IMR-90 (cell line): ENCODE measurements around the gene REN. TPM values are rescaled to one million over a fixed set of nuclear protein-coding genes. Genes with fewer than 3 reads are reported as not detected.

ENCODE experiments used
- ATAC-seq: fragments of 200-7000 bp; cut with Tn5 transposase; 2 replicates; pipeline ENCODE4 v1.9.1; 2020; ENCODE audit warnings: low read depth, mild to moderate bottlenecking, moderate library complexity
- BruUV-seq: library from RNA; stranded (reverse); fragments of 400-500 nt; replicated peaks from 2 replicates; lab custom pipeline; 2021; lab: Mats Ljungman, UMichigan
- CTCF ChIA-PET: fragments of 300-600 bp; formaldehyde crosslinking; extraction: SDS; loops from one replicate; lab custom pipeline; 2021; ENCODE audit warnings: antibody characterized with exemption; lab: Yijun Ruan, JAX
- POLR2A ChIA-PET: fragments of 300-600 bp; sonication (Branson Sonifier 250); formaldehyde crosslinking; loops from one replicate; lab custom pipeline; 2022; ENCODE audit warnings: antibody characterized with exemption; ENCODE audit not compliant: unreplicated experiment; lab: Charles Lee
- DNase-seq: peaks from one replicate; pipeline ENCODE4 v3.0.0; 2013
- H2AFZ ChIP-seq: replicated peaks from 2 replicates; pipeline ENCODE3; 2013; ENCODE audit warnings: low read length, mild to moderate bottlenecking; ENCODE audit not compliant: poor library complexity
- H2AK5ac ChIP-seq: 2 replicates; pipeline ENCODE4 v1.6.1; 2013; ENCODE audit warnings: low read depth, low read length, inconsistent platforms
- H2AK9ac ChIP-seq: replicated peaks from 2 replicates; pipeline ENCODE3; 2013; ENCODE audit warnings: mild to moderate bottlenecking, low read depth, low read length, moderate library complexity; ENCODE audit not compliant: poor library complexity
- H2BK120ac ChIP-seq: 2 replicates; pipeline ENCODE4 v1.6.1; 2013; ENCODE audit warnings: low read depth, low read length, inconsistent platforms
- H2BK15ac ChIP-seq: 3 replicates; pipeline ENCODE4 v1.6.1; 2013; ENCODE audit warnings: low read depth, low read length, inconsistent platforms
- H2BK20ac ChIP-seq: 2 replicates; pipeline ENCODE4 v1.6.1; 2013; ENCODE audit warnings: low read depth, mild to moderate bottlenecking, inconsistent platforms, low read length, moderate library complexity
- H2BK5ac ChIP-seq: 2 replicates; pipeline ENCODE4 v1.6.1; 2013; ENCODE audit warnings: mild to moderate bottlenecking, low read depth, low read length, inconsistent platforms; ENCODE audit not compliant: poor library complexity, severe bottlenecking
- H3K14ac ChIP-seq: replicated peaks from 2 replicates; pipeline ENCODE4 v1.6.1; 2013; ENCODE audit warnings: low read depth, low read length, inconsistent platforms
- H3K18ac ChIP-seq: 2 replicates; pipeline ENCODE4 v1.6.1; 2013; ENCODE audit warnings: low read depth, low read length, control low read depth
- H3K23ac ChIP-seq: 2 replicates; pipeline ENCODE4 v1.6.1; 2013; ENCODE audit warnings: low read depth, low read length, inconsistent platforms
- H3K27ac ChIP-seq: 2 replicates; pipeline ENCODE4 v1.5.1; 2013; ENCODE audit warnings: mild to moderate bottlenecking, control low read depth, low read length; ENCODE audit not compliant: insufficient read depth
- H3K27me3 ChIP-seq: 2 replicates; pipeline ENCODE4 v1.6.1; 2013; ENCODE audit warnings: low read length; ENCODE audit not compliant: control insufficient read depth, insufficient read depth
- H3K36me3 ChIP-seq: 2 replicates; pipeline ENCODE4 v1.6.1; 2013; ENCODE audit warnings: low read length, mixed read lengths; ENCODE audit not compliant: control insufficient read depth, insufficient read depth
- H3K4ac ChIP-seq: 2 replicates; pipeline ENCODE4 v1.6.1; 2013; ENCODE audit warnings: low read depth, low read length, inconsistent platforms
- H3K4me1 ChIP-seq: 2 replicates; pipeline ENCODE4 v1.6.1; 2013; ENCODE audit warnings: low read length, mixed read lengths; ENCODE audit not compliant: control insufficient read depth, insufficient read depth
- H3K4me2 ChIP-seq: 2 replicates; pipeline ENCODE4 v1.6.1; 2013; ENCODE audit warnings: low read depth, mild to moderate bottlenecking, control low read depth, low read length, moderate library complexity
- H3K4me3 ChIP-seq: 2 replicates; pipeline ENCODE4 v1.5.1; 2013; ENCODE audit warnings: low read depth, mild to moderate bottlenecking, control low read depth, low read length, moderate library complexity; ENCODE audit not compliant: insufficient read depth
- H3K56ac ChIP-seq: 2 replicates; pipeline ENCODE4 v1.6.1; 2013; ENCODE audit warnings: low read length, inconsistent platforms; ENCODE audit not compliant: insufficient read depth; ENCODE audit errors: extremely low read depth
- H3K79me1 ChIP-seq, 2 experiments: 2 replicates each; pipeline ENCODE4 v1.6.1; 2013; ENCODE audit warnings: low read length in 2 of 2, inconsistent platforms in 1 of 2, low read depth in 1 of 2
- H3K9ac ChIP-seq: 2 replicates; pipeline ENCODE4 v1.6.1; 2013; ENCODE audit warnings: low read depth, low read length, control low read depth
- H3K9me1 ChIP-seq: 2 replicates; pipeline ENCODE4 v1.6.1; 2013; ENCODE audit warnings: low read length, inconsistent platforms; ENCODE audit not compliant: insufficient read depth
- H3K9me3 ChIP-seq: 2 replicates; pipeline ENCODE4 v1.6.1; 2013; ENCODE audit warnings: low read length; ENCODE audit not compliant: control insufficient read depth, insufficient read depth
- H4K20me1 ChIP-seq: 2 replicates; pipeline ENCODE4 v1.6.1; 2013; ENCODE audit warnings: low read length, inconsistent platforms; ENCODE audit not compliant: insufficient read depth
- H4K5ac ChIP-seq: 2 replicates; pipeline ENCODE4 v1.6.1; 2013; ENCODE audit warnings: mild to moderate bottlenecking, low read depth, low read length, control low read depth
- H4K8ac ChIP-seq, 2 experiments: 2 replicates each; pipeline ENCODE4 v1.6.1; 2013; ENCODE audit warnings: low read depth in 2 of 2, low read length in 2 of 2, control low read depth in 1 of 2, inconsistent platforms in 1 of 2
- H4K91ac ChIP-seq: 2 replicates; pipeline ENCODE4 v1.6.1; 2013; ENCODE audit warnings: low read depth, low read length, inconsistent platforms; ENCODE audit not compliant: insufficient read depth
- BHLHE40 ChIP-seq: fragments of 150-350 bp; IDR thresholded peaks from 2 replicates; pipeline ENCODE4 v1.6.1; 2016; ENCODE audit warnings: mild to moderate bottlenecking, low read depth, low read length
- CEBPB ChIP-seq: IDR thresholded peaks from 2 replicates; pipeline ENCODE4 v1.6.1; 2012; ENCODE audit warnings: low read depth, low read length, improper control_type of control experiment
- CHD1 ChIP-seq: IDR thresholded peaks from 2 replicates; pipeline ENCODE4 v1.6.1; 2012; ENCODE audit warnings: low read depth, low read length, improper control_type of control experiment
- CTCF ChIP-seq: conservative IDR thresholded peaks from 2 replicates; pipeline ENCODE4 v1.5.1; 2012; ENCODE audit warnings: mild to moderate bottlenecking, low read depth, low read length, improper control_type of control experiment
- FOS ChIP-seq: fragments of 150-350 bp; IDR thresholded peaks from 2 replicates; pipeline ENCODE4 v1.6.1; 2016; ENCODE audit warnings: low read depth, low read length
- MAFK ChIP-seq: IDR thresholded peaks from 2 replicates; pipeline ENCODE4 v1.6.1; 2012; ENCODE audit warnings: low read depth, low read length, improper control_type of control experiment
- MAZ ChIP-seq: IDR thresholded peaks from 2 replicates; pipeline ENCODE4 v1.6.1; 2012; ENCODE audit warnings: low read depth, mild to moderate bottlenecking, low read length, improper control_type of control experiment, moderate library complexity, borderline replicate concordance
- MXI1 ChIP-seq: IDR thresholded peaks from 2 replicates; pipeline ENCODE4 v1.6.1; 2012; ENCODE audit warnings: low read depth, mild to moderate bottlenecking, low read length, moderate library complexity, borderline replicate concordance
- NFE2L2 ChIP-seq: fragments of 150-350 bp; IDR thresholded peaks from 2 replicates; pipeline ENCODE4 v1.6.1; 2016; ENCODE audit warnings: low read depth, mild to moderate bottlenecking, low read length
- POLR2A ChIP-seq: IDR thresholded peaks from 2 replicates; pipeline ENCODE4 v1.6.1; 2012; ENCODE audit warnings: mild to moderate bottlenecking, low read depth, low read length
- RAD21 ChIP-seq: IDR thresholded peaks from 2 replicates; pipeline ENCODE4 v1.6.1; 2012; ENCODE audit warnings: low read length, improper control_type of control experiment
- RCOR1 ChIP-seq: IDR thresholded peaks from 2 replicates; pipeline ENCODE4 v1.6.1; 2012; ENCODE audit warnings: mild to moderate bottlenecking, low read length, improper control_type of control experiment; ENCODE audit not compliant: insufficient replicate concordance
- RFX5 ChIP-seq: IDR thresholded peaks from 2 replicates; pipeline ENCODE4 v1.8.0; 2012; ENCODE audit warnings: low read depth, mild to moderate bottlenecking, low read length, moderate library complexity
- SMC3 ChIP-seq: fragments of 150-350 bp; IDR thresholded peaks from 2 replicates; pipeline ENCODE4 v1.6.1; 2016; ENCODE audit warnings: low read depth, mild to moderate bottlenecking, antibody characterized with exemption, low read length, moderate library complexity
- WGBS, 2 experiments: methylation state at CpG; one replicate each; pipeline versions ENCODE4 v1.1.5 to v1.1.7; 2013; ENCODE audit warnings: missing lambda C conversion rate in 2 of 2; ENCODE audit not compliant: insufficient read length in 1 of 2; ENCODE audit errors: extremely low coverage in 2 of 2; 5-methylcytosine and 5-hydroxymethylcytosine counted together
- dilution Hi-C: fragments of 300-500 bp; cut with HindIII; formaldehyde crosslinking; loops from one replicate; pipeline ENCODE4 v1.14.3; 2018; ENCODE audit warnings: low sequenced_read_pairs; ENCODE audit not compliant: unreplicated experiment
- in situ Hi-C: fragments of 300-500 bp; cut with MboI; formaldehyde crosslinking; loops from 3 replicates; pipeline ENCODE4 v1.14.3; 2019; ENCODE audit warnings: low sequenced_read_pairs, inconsistent platforms, mixed read lengths
- intact Hi-C: fragments of 100-400 bp; cut with micrococcal nuclease; formaldehyde crosslinking; loops from 2 replicates; pipeline ENCODE4 v1.10.0; 2022
- polyA plus RNA-seq, 3 experiments: library from polyadenylated mRNA; depleted of rRNA; stranded (reverse); fragments of >200 nt; gene quantifications; 2 replicates each; pipeline ENCODE4 v1.2.3, GENCODE V29; 2012; ENCODE audit warnings: low replicate concordance in 1 of 3
- total RNA-seq: library from RNA; depleted of rRNA; stranded (reverse); fragments of >200 nt; gene quantifications from 2 replicates; pipeline ENCODE4 v1.2.3, GENCODE V29; 2012
- TF ChIP-seq, protein P1 (sequence below): fragments of 150-350 bp; IDR thresholded peaks from 2 replicates; pipeline ENCODE4 v1.6.1; 2017; ENCODE audit warnings: mild to moderate bottlenecking, antibody characterized with exemption, low read length, low read depth
- TF ChIP-seq, protein P2 (sequence below): fragments of 150-350 bp; IDR thresholded peaks from 2 replicates; pipeline ENCODE4 v1.6.1; 2016; ENCODE audit warnings: low read depth, mild to moderate bottlenecking, low read length, moderate library complexity, borderline replicate concordance

Gene REN
- total and polyA plus RNA-seq, 2 of the 4 experiments (the other 2 are of a cell fraction) = 0.54 to 1.2 TPM

DNA sequence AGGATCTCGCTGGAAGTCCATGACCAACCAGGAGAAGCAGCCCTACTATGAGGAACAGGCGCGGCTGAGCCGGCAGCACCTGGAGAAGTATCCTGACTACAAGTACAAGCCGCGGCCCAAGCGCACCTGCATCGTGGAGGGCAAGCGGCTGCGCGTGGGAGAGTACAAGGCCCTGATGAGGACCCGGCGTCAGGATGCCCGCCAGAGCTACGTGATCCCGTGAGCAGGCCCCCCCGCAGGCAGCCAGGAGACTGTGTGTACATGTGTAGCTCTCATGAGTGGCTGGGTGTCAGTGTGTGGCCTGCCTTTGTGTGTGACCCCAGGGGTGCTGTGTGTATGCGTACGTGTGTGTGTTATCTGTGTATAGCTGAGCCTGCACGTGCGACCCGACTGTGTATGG lies 41.5 kb downstream of the REN start:
- CTCF ChIA-PET = interaction anchor here (0.6 to 7.8 kb wide), 2 partner anchors 254 to 1970 kb away, joined by 3 to 95 read pairs; no protein-coding TSS in a partner anchor
- DNase-seq = no peak
- Histone ChIP-seq H3K9me1 (no peaks in the 10 kb centered on the region), H2AK5ac (0 out of 2 replicates have a peak overlapping the region, but pooled peaks have one; percentile 3), H2BK5ac (no peak overlapping the region), H2BK20ac (no peak overlapping the region), H3K36me3 (peaks cover 7% of the 10 kb centered on the region), H3K23ac (no peak overlapping the region), H3K27me3 (no peaks in the 10 kb centered on the region), H3K14ac (no peak overlapping the region), H3K4me1 (peaks cover 5% of the 10 kb centered on the region; the same call in 1 of the 2 replicates), H3K79me1 (no peaks in the 10 kb centered on the region), H4K20me1 (no peaks in the 10 kb centered on the region), H4K91ac (no peak overlapping the region), H3K9ac (no peak overlapping the region), H2AK9ac (peak overlapping the region; percentile 15), H3K4ac (no peak overlapping the region), H3K27ac (no peak overlapping the region), H3K18ac (no peak overlapping the region), H2BK120ac (no peak overlapping the region), H2AFZ (no peak overlapping the region), H3K4me2 (no peak overlapping the region), H3K4me3 (no peak overlapping the region), H3K56ac (no peak overlapping the region), H2BK15ac (no peak overlapping the region), H4K8ac (no peak overlapping the region), H4K5ac (no peak overlapping the region), H3K9me3 (no peaks in the 10 kb centered on the region)
- in situ Hi-C loops = loop anchor here (5.0 kb wide), 1 partner anchor 252 kb away; no protein-coding TSS in a partner anchor
- TF ChIP-seq SMC3 = no peak
- TF ChIP-seq, protein P1, sequence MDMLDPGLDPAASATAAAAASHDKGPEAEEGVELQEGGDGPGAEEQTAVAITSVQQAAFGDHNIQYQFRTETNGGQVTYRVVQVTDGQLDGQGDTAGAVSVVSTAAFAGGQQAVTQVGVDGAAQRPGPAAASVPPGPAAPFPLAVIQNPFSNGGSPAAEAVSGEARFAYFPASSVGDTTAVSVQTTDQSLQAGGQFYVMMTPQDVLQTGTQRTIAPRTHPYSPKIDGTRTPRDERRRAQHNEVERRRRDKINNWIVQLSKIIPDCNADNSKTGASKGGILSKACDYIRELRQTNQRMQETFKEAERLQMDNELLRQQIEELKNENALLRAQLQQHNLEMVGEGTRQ = no peak
- TF ChIP-seq, protein P2, sequence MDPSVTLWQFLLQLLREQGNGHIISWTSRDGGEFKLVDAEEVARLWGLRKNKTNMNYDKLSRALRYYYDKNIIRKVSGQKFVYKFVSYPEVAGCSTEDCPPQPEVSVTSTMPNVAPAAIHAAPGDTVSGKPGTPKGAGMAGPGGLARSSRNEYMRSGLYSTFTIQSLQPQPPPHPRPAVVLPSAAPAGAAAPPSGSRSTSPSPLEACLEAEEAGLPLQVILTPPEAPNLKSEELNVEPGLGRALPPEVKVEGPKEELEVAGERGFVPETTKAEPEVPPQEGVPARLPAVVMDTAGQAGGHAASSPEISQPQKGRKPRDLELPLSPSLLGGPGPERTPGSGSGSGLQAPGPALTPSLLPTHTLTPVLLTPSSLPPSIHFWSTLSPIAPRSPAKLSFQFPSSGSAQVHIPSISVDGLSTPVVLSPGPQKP = no peak
- no peak for TF ChIP-seq POLR2A
- TF ChIP-seq CHD1 = no peak
- TF ChIP-seq MAFK = no peak
- TF ChIP-seq RCOR1 = no peak
- TF ChIP-seq CEBPB = no peak
- no peak for TF ChIP-seq MXI1
- TF ChIP-seq FOS = no peak
- no peak for TF ChIP-seq BHLHE40
- TF ChIP-seq CTCF = no peak
- TF ChIP-seq RAD21 = no peak
- TF ChIP-seq MAZ = no peak
- TF ChIP-seq NFE2L2 = no peak
- no peak for TF ChIP-seq RFX5
- intact Hi-C loops = no loop called here
- BruUV-seq = no TSS peak
- POLR2A ChIA-PET = no interaction called here
- no peak for ATAC-seq
- dilution Hi-C loops = loop anchor here (25.0 kb wide), 1 partner anchor 262 kb away; the partner anchor contains the start of gene SNRPE
- WGBS, 2 experiments = 96% methylated on average over 9 of the region's 22 CpGs; no CpG with 5 or more reads in 1 of the 2 experiments
